Measurements from ENCODE around the gene CRADD.

DNA sequence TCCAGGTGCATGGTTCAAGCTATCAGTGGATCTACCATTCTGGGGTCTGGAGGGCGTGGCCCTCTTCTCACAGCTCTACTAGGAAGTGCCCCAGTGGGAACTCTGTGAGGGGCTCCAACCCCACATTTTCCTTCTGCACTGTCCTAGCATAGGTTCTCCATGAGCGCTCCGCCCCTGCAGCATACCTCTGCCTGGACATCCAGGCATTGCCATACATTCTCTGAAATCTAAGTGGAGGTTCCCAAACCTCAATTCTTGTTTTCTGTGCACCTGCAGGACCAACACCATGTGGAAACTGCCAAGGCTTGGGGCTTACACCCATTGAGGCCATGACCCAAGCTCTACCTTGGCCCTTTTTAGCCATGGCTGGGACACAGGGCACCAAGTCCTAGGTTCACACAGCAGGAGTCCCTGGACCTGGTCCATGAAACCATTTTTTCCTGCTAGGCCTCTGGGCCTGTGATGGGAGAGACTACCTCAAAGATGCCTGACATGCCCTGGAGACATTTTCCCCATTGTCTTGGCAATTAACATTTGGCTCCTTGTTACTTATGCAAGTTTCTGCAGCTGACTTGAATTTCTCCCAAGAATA lies 76.8 kb downstream of the CRADD start:
- TF ChIP-seq, protein P1, sequence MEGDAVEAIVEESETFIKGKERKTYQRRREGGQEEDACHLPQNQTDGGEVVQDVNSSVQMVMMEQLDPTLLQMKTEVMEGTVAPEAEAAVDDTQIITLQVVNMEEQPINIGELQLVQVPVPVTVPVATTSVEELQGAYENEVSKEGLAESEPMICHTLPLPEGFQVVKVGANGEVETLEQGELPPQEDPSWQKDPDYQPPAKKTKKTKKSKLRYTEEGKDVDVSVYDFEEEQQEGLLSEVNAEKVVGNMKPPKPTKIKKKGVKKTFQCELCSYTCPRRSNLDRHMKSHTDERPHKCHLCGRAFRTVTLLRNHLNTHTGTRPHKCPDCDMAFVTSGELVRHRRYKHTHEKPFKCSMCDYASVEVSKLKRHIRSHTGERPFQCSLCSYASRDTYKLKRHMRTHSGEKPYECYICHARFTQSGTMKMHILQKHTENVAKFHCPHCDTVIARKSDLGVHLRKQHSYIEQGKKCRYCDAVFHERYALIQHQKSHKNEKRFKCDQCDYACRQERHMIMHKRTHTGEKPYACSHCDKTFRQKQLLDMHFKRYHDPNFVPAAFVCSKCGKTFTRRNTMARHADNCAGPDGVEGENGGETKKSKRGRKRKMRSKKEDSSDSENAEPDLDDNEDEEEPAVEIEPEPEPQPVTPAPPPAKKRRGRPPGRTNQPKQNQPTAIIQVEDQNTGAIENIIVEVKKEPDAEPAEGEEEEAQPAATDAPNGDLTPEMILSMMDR (IDR thresholded peaks at IDR 0.05) = no peak
- TF ChIP-seq POLR2A (IDR thresholded peaks at IDR 0.05) = no peak

Data from thyroid gland (tissue), 4 donors.